Memory B cell (primary cell): ENCODE results near the gene PLD1.
"Not testable (repeated sequence)": the region's sequence is repeated elsewhere in the genome, so short reads cannot be mapped to it uniquely, and the experiment has no call there.

Source experiments
- ATAC-seq: fragments of 150-1000 bp; cut with Tn5 transposase; 2 replicates; pipeline ENCODE4 v1.10.0; 2021; ENCODE audit warnings: low read depth, mild to moderate bottlenecking, moderate library complexity
- DNase-seq, 2 donors: peaks; one replicate each; pipeline ENCODE4 v3.0.0; 2022; ENCODE audit warnings: low spot score in 2 of 2
- H3K27ac Mint-ChIP-seq: one replicate; pipeline ENCODE4 v1.8.0; 2022; ENCODE audit warnings: mild to moderate bottlenecking, moderate library complexity, mixed read lengths
- H3K27me3 Mint-ChIP-seq: one replicate; pipeline ENCODE4 v1.8.0; 2022; ENCODE audit warnings: mixed read lengths
- H3K36me3 Mint-ChIP-seq: one replicate; pipeline ENCODE4 v1.8.0; 2022; ENCODE audit warnings: mild to moderate bottlenecking, mixed read lengths
- H3K4me1 Mint-ChIP-seq: one replicate; pipeline ENCODE4 v1.8.0; 2022; ENCODE audit warnings: mixed read lengths
- H3K4me3 Mint-ChIP-seq: one replicate; pipeline ENCODE4 v1.8.0; 2022; ENCODE audit warnings: mild to moderate bottlenecking, moderate library complexity, mixed read lengths
- H3K9me3 Mint-ChIP-seq: one replicate; pipeline ENCODE4 v1.8.0; 2022; ENCODE audit warnings: mixed read lengths

PLD1 gene

DNA sequence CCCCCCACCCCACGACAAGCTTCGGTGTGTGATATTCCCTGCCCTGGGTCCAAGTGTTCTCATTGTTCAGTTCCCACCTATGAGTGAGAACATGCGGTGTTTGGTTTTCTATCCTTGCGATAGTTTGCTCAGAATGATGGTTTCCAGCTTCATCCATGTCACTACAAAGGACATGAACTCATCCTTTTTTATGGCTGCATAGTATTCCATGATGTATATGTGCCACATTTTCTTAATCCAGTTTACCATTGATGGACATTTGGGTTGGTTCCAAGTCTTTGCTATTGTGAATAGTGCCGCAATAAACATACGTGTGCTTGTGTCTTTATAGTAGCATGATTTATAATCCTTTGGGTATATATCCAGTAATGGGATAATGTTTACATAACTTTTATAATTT is 4.4 kb upstream of the PLD1 start:
- not testable (repeated sequence) for H3K36me3 Mint-ChIP-seq, H3K4me1 Mint-ChIP-seq, DNase-seq, ATAC-seq, H3K9me3 Mint-ChIP-seq, H3K27ac Mint-ChIP-seq, H3K4me3 Mint-ChIP-seq
- H3K27me3 Mint-ChIP-seq: peaks cover 12% of the 10 kb centered on the region

DNA sequence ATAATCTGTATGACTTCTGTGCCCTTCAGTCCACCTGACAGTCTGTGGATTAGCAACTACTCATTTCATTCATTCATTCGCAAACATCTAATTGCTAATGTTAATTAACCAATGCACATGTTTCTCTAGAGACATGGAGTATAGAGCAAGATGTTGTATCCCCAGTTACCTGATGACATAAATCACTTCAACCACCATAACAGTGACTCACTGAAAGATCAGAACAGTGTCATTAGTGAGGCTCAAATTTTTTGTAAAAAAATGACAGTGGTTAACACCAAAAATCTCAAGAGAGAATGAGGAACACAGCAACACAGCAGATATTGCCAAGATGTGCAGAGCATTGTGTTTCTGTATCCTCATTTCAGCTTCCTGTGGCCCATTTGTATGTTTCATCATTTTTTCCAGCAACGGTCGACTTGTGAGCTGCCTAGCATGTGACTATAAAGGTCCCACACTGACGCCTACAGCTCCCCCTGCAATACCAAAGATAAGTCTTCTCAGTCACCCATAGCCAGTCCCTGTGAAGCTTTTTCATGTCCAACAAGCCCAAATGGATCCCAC is 3.7 kb upstream of the PLD1 start:
- Mint-ChIP-seq H3K4me3 (no peak overlapping the region), H3K9me3 (no peaks in the 10 kb centered on the region), H3K4me1 (peaks cover 6% of the 10 kb centered on the region), H3K27ac (no peak overlapping the region), H3K27me3 (peaks cover 17% of the 10 kb centered on the region), H3K36me3 (peaks cover 3% of the 10 kb centered on the region)
- ATAC-seq: no peak
- DNase-seq: no peak

DNA sequence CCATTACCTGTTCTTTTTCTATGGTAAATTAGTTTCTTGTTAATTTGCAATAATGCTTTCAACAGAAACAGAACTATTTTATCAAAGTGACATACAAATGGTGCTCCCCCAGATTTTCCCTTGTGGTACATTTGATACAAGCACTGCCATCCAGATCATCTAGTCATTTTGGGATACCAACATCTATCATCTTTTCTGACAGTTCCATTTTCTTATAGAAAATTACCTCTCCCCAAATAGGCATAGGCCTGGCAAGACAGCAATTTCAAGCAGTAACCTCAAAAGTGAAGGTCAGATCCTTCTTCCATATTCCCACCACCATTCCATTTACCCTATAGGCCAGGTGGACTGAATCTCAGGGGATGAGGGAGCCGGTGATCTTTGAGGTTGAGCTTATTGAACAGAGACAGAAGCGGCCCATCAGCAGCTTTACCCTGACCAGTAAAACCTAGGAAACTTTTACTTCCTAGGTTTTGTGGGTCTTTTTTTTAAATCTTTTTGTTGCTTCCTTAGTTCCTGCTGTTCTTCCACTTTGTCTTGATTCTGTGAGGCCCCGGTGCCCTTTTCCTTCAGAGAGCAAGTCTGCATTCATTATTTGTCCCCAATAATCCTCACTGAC is 3.1 kb upstream of the PLD1 start:
- DNase-seq: no peak
- peaks cover 17% of the 10 kb centered on the region for H3K27me3 Mint-ChIP-seq
- H3K36me3 Mint-ChIP-seq: peaks cover 3% of the 10 kb centered on the region
- no peaks in the 10 kb centered on the region for H3K9me3 Mint-ChIP-seq
- H3K4me3 Mint-ChIP-seq: no peak overlapping the region
- no peak for ATAC-seq
- no peak overlapping the region for H3K27ac Mint-ChIP-seq
- peaks cover 6% of the 10 kb centered on the region for H3K4me1 Mint-ChIP-seq

DNA sequence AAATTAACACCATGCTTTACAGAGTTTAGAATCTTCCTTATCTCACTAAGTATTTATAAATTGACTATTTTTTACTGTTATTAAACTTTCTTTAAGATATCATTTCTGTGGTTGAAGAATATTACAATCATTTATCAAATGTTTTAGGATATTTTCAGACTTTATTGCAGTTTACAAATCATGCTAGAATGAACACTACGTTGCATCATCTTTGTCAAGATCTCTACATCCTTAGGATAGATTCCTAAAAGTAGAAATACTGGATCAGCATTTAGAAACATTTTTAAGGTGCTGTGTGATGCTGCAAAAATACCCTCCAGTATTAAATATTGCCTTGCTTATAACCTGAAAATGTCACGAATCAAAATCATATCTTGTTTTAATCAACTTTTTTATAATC is 2.5 kb upstream of the PLD1 start:
- peaks cover under 1% of the 10 kb centered on the region for H3K9me3 Mint-ChIP-seq
- H3K4me1 Mint-ChIP-seq: peaks cover 6% of the 10 kb centered on the region
- H3K27ac Mint-ChIP-seq: no peak overlapping the region
- DNase-seq (no peak), ATAC-seq (no peak)
- peaks cover 18% of the 10 kb centered on the region for H3K27me3 Mint-ChIP-seq
- no peak overlapping the region for H3K4me3 Mint-ChIP-seq
- peaks cover 3% of the 10 kb centered on the region for H3K36me3 Mint-ChIP-seq

DNA sequence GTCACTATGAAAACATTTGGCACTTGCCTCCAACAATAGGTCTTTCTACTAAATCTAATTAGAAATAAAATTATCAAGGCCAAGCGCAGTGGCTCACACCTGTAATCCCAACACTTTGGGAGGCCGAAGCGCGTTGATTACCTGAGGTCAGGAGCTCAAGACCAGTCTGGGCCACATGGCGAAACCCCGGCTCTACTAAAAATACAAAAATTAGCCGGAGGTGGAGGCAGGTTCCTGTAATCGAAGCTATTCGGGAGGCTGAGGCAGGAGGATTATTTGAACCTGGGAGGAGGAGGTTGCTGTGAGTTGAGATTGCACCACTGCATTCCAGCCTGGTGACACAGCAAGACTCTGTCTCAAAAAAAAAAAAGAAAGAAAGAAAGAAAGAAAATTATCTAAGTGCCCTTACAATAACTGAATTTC is 1.6 kb upstream of the PLD1 start:
- Mint-ChIP-seq H3K36me3 (peaks cover 5% of the 10 kb centered on the region), H3K9me3 (peaks cover 2% of the 10 kb centered on the region), H3K27me3 (peaks cover 21% of the 10 kb centered on the region), H3K4me3 (no peak overlapping the region), H3K4me1 (peaks cover 6% of the 10 kb centered on the region), H3K27ac (no peak overlapping the region)
- ATAC-seq: no peak
- DNase-seq: no peak

DNA sequence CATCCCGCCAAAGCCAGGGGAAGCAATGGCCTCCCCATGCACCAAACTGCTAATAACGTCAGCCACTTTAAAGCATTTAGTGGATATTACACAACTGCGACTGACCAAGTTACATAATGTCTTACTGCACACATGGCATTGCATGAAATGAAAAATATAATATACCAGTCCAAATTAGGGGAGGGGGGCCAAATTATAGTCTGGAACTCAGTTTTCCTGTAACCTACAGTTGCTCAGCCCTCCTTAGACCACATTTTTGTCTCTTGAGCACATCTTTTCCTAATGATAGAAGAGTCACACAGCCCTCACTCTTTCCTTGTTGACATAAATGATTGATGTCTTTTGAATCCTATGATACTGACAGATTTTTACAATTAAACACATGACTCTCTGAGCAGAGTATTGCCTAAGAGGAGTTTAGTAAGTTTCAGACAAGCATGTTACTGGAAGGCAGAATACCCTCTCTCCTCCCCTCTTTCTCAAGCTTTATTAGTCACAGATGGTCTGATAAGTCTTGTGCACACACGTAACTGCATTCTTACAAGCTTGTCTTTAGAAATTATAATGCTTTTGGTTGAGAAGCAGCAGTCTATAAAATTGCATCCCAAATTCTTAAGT is 1.1 kb upstream of the PLD1 start:
- Mint-ChIP-seq H3K9me3 (peaks cover 2% of the 10 kb centered on the region), H3K27me3 (peaks cover 21% of the 10 kb centered on the region), H3K4me3 (no peak overlapping the region), H3K4me1 (peaks cover 6% of the 10 kb centered on the region), H3K36me3 (peaks cover 5% of the 10 kb centered on the region), H3K27ac (no peak overlapping the region)
- no peak for ATAC-seq
- DNase-seq: no peak

DNA sequence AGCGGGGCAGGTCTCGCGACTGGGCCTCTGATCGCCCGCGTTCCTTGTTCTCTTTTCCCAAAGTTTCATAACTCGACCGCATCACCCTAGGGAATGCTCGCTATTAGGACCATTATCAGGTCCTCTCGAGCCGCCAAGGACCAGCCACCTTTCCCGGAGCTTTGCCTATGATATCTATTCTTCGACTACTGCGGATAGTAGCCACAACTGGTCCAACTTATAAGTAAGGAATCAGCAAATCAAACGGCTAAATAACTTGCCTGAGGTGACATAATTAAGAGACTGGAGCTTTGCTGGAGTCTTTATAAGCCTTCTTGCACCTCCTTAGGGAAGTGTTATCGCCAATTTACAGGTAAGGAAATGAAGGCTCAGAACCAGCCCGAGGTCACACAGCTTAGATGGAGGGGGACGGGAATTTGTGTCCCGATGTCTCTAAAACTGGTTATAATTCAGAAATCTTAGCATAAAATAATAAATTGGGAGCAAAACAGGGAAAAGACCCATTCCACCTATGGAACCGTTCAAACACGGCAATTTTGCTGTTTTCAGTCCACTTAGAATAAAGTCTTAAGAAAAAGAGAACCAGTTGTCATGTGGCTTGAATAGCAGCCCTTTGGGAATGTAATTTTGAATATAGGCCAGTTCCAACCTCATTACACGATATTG is 479 bp upstream of the PLD1 start:
- no peak for ATAC-seq
- Mint-ChIP-seq H3K27me3 (peaks cover 21% of the 10 kb centered on the region), H3K9me3 (peaks cover 2% of the 10 kb centered on the region), H3K4me1 (peaks cover 6% of the 10 kb centered on the region), H3K36me3 (peaks cover 5% of the 10 kb centered on the region), H3K27ac (no peak overlapping the region), H3K4me3 (peak overlapping the region; percentile 57)
- DNase-seq: no peak

DNA sequence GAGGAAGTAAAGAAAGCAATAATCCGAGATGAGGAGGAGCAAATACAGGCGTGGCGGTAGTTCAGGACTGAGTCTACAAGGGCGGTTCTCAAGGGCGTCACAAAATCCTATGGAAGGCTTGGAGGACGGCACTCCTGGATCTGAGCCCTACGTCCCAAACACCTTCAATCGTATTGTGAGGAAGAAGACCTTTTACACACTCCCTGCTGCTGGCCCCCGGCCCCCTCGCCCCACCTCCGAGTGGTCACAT is 747 bp downstream of the PLD1 start:
- Mint-ChIP-seq H3K4me1 (peaks cover 6% of the 10 kb centered on the region), H3K27ac (no peak overlapping the region), H3K36me3 (peaks cover 5% of the 10 kb centered on the region), H3K4me3 (peak overlapping the region; percentile 59), H3K9me3 (peaks cover 2% of the 10 kb centered on the region), H3K27me3 (peaks cover 21% of the 10 kb centered on the region)
- ATAC-seq (no peak), DNase-seq (no peak)

DNA sequence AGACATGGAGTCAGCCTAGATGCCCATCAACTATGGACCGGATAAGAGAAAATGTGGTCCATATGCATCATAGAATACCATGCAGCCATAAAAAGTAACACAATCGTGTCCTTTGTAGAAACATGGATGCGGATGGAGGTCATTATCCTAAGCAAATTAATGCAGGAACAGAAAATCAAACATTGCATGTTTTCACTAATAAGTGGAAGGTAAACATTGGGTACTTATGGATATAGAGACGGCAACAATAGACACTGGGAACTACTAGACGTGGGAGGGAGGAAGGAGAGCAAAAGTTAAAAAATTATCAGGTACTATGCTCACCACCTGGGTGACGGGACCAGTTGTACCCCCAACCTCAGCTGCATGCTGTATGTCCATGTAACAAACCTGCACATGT is 2.5 kb downstream of the PLD1 start:
- H3K4me1 Mint-ChIP-seq: peaks cover 6% of the 10 kb centered on the region
- peaks cover 19% of the 10 kb centered on the region for H3K27me3 Mint-ChIP-seq
- no peak for ATAC-seq
- peaks cover 5% of the 10 kb centered on the region for H3K36me3 Mint-ChIP-seq
- peaks cover 2% of the 10 kb centered on the region for H3K9me3 Mint-ChIP-seq
- no peak overlapping the region for H3K4me3 Mint-ChIP-seq
- DNase-seq: no peak
- H3K27ac Mint-ChIP-seq: no peak overlapping the region

DNA sequence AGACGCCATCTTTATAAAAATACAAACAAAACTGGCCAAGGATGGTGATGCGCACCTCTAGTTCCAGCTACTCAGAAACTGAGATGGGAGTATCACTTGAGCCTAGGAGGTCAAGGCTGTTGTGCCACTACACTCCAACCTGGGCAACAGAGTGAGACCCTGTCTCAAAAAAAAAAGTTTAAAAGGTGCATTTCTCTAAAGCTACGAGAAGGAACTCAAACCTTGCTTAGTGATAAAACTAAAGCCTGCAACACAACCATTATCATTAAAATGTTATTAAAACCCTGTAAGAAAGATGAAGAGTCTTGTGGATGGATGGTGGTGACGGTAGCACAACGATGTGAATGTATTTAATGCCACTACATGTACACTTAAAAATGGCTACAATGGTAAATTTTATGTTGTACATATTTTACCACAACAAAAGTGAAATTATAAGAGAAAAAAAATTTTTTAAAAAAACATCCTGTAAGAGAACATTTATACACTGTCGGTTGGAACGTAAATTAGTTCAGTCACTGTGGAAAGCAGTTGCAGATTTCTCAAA is 3.1 kb downstream of the PLD1 start:
- DNase-seq: no peak
- no peak overlapping the region for H3K4me3 Mint-ChIP-seq
- H3K27me3 Mint-ChIP-seq: peaks cover 19% of the 10 kb centered on the region
- ATAC-seq: no peak
- H3K36me3 Mint-ChIP-seq: peaks cover 5% of the 10 kb centered on the region
- H3K4me1 Mint-ChIP-seq: peaks cover 6% of the 10 kb centered on the region
- no peak overlapping the region for H3K27ac Mint-ChIP-seq
- peaks cover 2% of the 10 kb centered on the region for H3K9me3 Mint-ChIP-seq

DNA sequence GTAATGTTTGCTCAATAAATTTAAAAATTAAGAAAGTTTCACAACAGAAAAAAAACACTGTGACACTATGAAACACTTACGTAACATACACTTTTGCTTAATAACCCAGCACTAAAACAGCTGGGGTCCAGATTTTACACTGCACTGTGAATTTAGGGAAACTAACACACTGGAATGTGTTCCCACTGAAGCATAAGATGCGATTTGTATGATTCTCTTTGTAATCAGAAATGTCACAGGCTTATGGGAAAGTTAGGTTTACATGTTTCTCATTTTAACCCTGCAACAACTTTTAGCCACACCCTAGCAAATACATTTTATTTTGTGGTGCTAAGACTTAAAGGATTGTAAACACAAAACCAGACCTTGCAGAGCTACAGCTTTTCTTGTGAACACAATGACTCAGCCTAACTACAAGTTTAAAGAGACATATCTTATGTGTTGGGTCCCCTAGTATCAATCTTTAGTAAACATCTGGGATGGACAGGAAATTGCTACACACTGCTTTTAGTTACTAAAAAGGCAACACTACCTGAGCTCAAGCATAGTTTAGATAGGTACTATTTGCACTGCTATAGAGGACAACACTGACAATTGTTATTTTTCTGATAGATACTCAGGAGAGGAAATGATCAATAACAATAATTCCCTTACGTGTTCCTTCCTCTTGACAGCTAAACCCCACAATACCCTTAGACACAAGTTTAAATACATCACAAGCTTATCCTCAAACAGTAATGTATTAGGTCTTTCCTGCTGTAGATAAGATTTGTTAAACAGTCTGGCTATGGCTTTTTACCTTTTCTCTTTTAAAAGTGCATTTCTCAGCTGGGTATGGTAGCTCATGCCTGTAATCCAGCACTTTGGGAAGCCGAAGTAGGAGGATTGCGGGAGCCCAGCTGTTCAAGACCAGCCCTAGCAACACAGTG is 3.8 kb downstream of the PLD1 start:
- Mint-ChIP-seq H3K27ac (no peak overlapping the region), H3K36me3 (peaks cover 5% of the 10 kb centered on the region), H3K4me3 (no peak overlapping the region), H3K27me3 (peaks cover 18% of the 10 kb centered on the region), H3K9me3 (peaks cover 2% of the 10 kb centered on the region), H3K4me1 (peaks cover 6% of the 10 kb centered on the region)
- ATAC-seq (no peak), DNase-seq (no peak)

DNA sequence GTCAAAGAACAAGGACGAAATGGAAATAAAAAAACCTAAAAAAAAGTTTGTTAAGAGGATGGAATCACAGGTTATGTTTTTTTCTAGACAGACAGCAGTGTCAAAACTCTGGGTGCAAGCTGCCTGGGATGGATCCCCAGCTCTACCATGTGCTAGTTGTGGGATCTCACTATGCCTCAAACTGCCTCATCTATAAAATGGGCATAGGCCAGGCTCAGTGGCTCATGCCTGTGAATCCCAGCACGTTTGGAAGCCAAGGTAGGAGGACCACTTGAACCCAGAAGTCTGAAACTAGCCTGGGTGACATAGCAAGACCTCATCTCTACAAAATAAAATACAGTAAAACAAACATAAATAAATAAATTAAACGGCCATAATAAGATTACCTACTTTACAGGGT is 4.6 kb downstream of the PLD1 start:
- no peak overlapping the region for H3K27ac Mint-ChIP-seq
- no peak overlapping the region for H3K4me3 Mint-ChIP-seq
- H3K9me3 Mint-ChIP-seq: peaks cover 2% of the 10 kb centered on the region
- H3K27me3 Mint-ChIP-seq: peaks cover 13% of the 10 kb centered on the region
- peaks cover 6% of the 10 kb centered on the region for H3K4me1 Mint-ChIP-seq
- ATAC-seq (no peak), DNase-seq (no peak)
- H3K36me3 Mint-ChIP-seq: peaks cover 5% of the 10 kb centered on the region

DNA sequence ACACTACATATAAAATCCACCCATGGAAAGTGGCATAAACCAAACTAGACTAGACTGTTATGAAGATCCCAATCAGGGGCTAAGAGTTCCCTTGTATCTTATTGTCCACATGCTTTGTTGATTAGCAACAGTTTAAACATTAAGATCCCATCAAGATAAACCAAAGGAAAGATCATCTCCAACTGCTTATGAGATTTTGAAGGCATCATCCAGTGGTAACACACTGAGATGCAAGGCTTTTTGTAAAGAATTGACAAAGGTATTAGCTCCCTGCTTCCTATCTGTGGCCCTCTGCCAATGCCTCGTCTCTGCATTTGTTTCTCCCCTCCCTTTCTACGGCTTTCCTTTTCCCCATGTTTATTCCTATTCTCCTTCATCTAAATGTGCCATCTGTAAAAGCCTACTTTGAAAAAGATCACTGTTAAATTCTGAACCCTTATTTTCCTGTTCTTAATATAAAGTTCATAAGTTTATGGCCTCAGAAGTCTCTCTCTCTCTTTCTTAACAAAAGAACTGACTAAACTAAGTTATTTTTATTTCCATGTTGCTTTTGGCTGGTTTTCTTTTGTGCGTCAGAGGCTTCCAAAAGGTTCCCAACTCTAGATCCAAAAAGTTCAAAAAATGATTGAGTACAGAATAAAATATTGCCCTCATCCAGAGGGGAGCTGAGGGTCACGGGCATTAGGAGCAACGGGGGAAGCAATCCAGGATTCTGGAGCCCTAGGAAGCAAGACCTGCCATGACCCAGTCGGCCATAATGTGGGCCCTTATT is 5.5 kb downstream of the PLD1 start:
- H3K4me1 Mint-ChIP-seq: peaks cover 6% of the 10 kb centered on the region
- no peak overlapping the region for H3K4me3 Mint-ChIP-seq
- ATAC-seq (no peak), DNase-seq (no peak)
- peaks cover 2% of the 10 kb centered on the region for H3K9me3 Mint-ChIP-seq
- peaks cover 5% of the 10 kb centered on the region for H3K36me3 Mint-ChIP-seq
- no peak overlapping the region for H3K27ac Mint-ChIP-seq
- H3K27me3 Mint-ChIP-seq: peaks cover 11% of the 10 kb centered on the region
